ENCODE measurements around the gene TMEM178B.

The TMEM178B gene

DNA sequence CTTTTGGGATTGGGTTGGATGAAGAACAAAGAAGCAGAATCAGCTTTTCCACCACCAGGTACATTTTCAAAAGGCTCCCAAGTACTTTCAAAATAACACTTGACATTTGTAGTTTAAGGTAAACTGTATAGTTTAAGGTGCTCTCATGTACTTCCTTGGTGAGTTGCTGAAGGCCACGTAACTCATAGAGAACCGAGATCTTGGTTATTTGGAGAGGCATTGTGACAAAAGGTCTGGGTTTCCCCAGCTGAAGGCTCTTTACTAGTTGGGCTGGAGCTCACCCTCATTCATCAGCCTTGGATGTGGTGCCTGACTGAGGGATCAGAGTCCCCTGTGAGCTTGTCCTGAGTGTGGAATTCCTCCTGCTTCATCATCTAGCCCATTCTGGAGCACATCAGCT, 191.8 kb downstream of the TMEM178B start:
- no peak for DNase-seq

GRCh38 chr7:141268614-141269013, 194.8 kb downstream of the TMEM178B start:
- no peak for DNase-seq

- no peak for DNase-seq
These were observed 197.6 kb downstream of the TMEM178B start for GRCh38 chr7:141271451-141271850.

- DNase-seq = no peak
These were observed 198.6 kb downstream of the TMEM178B start for GRCh38 chr7:141272417-141272816.

DNA sequence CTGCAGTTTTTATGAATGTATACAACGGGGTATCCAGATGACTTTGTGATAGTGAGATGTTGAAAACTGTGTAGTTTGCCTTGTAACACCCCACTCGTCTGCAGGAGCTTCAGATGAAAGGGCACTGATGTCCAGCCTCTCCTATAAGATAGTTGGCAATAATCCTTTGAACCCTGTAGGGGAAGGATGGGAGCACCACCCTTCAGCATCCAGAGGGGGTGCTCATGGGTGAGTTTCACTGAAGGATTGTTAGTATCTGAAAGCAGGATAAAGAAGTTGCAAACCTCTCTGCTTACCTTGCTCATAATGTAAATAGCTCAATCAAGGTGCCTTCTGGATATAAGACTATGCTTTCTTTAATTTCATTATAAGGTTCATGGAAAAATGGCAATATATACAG, 201.5 kb downstream of the TMEM178B start:
- no peak for DNase-seq

DNA sequence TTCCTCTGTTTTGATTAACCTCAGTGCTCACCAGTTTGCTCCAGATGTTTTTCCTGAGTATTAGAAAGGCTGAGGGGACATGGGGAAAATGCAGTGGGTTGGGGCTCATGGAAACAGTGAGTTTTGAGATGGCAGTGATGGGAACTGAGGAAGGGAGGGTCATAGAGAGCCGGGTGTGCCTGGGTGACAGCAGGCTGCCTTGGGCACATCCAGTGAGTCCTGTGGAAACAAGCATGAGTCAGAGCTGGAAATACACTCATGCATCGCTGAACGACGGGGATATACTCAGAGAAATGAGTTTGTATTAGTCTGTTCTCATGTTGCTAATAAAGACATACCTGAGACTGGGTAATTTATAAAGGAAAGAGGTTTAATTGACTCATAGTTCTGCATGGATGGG, 202.2 kb downstream of the TMEM178B start:
- DNase-seq = no peak

DNA sequence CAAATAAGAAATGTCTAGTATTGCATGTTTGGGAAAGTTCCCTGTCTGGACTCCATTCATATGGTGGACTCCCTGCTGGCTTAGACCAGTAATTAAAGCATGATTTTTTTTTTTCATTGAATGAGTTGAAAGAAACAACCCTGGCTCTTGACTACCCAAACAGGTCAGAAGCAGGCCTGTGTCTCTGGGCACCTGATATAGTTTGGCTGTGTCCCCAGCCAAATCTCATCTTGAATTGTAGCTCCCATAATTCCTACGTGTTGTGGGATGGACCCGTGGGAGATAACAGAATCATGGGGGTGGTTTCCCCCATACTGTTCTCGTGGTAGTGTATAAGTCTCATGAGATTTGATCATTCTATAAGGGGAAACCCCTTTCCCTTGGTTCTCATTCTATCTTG, 206.2 kb downstream of the TMEM178B start:
- DNase-seq = no peak

DNA sequence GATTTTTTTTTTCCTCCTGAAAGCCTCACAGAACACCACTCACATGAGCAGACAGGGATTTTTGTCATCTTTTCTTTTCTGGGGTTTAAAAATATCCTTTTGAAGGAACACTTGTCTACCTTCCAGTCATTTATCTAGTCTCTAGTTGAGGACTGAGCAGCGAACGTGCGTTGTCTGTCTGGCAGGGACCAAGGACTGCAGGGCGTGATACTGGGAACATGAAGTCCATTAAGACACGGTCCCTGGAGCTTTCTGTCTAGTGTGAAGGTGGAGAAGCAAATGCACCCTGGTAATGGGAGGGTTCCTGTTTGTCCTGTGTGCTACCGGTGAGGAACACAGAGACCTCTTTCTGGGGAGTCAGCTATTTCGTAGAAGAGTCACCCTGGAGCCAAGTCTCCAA, 207.4 kb downstream of the TMEM178B start:
- no peak for DNase-seq

- DNase-seq = no peak
These were observed 212.7 kb downstream of the TMEM178B start for GRCh38 chr7:141286522-141286921.

DNA sequence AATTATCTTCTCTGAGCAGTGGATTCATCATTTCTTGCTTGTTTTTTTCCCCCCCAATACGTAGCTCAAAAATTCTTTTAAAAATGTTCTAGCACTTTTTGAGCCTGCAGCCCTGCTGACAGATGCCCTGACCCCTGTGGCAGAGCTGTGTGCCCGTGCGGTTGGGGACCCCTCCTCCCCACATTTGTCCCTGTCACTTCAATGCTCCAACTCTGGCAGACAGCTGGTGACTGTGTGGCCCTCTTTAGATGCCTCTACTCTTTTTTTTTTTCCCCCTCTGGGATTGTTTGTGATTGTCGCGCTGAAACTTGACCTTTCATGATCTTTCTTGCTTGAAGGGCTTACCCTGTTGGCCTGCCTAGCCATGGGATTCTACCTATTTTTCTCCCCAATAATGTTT, 214.1 kb downstream of the TMEM178B start:
- DNase-seq = no peak

DNA sequence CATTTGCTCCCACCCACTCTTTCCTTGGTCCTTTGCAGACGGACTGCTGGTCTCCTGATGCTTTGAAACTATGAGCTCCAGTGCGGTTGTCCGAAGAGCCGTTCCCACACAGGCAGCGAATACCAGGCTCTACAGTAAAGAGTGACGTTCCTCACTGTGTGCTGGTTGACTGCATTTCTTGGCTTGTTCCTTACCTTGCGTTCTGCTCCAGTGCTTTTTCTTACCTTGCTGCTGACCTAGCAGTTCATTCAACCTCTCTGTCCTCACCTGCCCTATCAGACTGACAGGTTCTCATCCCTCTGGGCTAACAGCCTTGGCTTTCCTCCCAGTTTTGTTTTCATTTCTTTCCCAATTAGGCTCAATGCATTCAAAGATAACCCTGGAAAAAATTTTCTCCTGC, 214.8 kb downstream of the TMEM178B start:
- DNase-seq = no peak

- no peak for DNase-seq
These were observed 216.5 kb downstream of the TMEM178B start for GRCh38 chr7:141290365-141290764.

DNA sequence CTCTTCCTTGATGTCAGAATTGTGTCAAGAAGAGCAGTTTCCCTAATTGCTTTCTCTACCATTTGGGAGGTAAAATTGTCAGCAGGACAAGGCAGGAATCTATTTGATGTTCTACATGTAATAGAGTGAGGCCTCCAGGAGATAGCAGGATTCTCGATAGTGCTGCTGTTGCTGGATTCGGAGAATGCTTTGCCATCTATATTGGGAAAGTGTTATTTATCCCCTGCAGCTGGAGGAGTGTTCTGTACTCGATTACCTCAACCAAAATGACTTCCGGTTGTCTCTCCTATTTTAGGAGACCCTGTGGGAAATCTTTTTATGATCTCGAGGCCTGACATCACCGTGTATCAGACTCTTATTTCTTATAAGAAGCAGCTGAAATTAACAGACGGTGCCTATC, 217.1 kb downstream of the TMEM178B start:
- DNase-seq = no peak

DNA sequence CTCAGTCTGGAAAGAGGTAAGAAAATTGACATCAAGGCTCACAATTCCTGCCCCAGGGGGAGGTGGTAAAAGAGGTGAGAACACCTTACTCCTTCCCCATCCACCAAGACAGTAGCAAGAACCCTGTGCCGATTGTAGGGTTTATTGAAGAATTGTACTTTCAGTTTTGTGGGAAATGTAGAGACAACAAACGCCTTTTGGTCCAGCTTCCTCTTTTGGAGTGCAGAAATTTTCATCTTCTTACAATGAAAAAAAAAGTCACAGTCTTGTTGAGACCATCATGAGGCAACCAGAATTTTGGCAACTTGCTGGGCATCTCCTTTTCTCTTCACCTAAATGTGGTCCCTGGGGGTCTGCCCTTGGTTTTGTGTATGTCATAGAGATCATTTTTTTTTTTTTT, 217.7 kb downstream of the TMEM178B start:
- DNase-seq = no peak

DNA sequence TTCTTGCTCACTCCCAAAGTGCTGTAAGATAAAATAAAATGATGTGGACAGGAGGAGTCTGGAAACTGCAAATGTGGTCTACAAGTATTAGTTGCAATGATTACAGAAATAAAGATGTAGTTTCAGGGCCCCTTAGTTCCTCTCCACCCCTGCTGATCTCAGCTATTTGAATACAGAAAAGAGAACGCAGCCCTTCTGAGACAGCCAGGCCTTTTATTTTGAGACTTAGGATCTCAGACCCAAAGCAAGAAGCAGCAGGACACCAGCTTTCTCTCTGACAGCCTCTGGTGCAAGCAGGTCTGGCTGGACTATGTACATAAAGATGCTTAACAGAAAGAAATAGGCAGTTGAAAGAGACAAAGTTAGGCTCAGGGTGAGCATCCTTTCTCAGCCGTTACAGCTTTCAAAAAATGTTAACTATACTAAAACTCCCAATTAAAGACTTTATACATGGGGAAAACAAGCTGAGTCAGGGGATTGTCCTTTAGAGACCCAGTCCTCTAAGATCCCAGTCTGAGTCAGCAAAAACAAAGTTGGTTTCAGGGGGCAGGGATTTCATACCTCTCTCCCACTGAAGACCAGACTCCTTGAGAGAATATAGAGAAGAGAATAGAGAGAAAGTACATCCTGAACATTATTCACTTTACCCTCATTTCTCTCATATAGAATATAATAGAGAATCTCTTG, 220.4 kb downstream of the TMEM178B start:
- no peak for DNase-seq

DNA sequence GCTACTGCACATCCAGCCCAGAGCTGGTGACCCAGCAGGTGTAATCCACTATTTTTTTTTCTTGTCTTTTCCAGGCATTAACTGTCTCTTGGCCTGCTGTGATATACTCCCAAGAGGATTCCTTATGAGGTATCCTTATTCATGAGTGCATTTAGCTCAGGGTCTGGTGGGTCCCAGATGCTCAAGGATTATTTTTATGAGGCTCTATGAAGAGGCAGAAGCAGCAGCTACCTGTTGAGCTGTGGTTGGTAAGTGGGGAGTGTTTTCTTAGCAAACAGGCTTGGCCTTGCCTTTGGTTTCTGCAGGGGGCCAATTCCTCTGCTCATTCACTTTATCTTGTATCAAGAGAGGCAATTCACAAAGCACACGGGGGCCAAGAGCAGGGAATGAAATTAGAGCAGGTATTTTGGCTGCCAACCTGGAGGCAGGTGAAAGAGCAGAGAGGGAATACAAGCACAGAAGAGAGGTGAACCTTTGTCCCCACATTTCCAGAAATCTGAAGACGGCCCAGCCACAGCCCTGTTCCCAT, 221.6 kb downstream of the TMEM178B start:
- DNase-seq = no peak

DNA sequence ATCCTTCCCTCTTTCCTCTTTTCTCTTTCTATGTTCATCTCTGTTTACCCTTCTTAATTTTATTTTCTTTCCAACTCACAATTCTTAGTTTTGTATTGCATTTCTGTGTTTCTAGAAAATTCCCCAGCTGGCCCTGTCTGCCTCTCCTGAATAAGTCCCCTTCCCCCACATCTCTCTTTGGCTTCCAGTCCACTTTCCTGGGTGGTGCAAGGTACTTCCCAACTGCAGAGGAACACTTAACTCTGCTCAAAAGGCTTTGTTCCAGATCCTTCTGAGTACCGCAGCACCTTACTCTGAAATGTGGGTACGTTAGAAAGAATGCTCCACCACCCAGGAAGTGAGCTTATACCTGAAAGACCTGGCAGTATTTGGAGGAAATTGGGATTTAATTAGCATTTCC, 227.0 kb downstream of the TMEM178B start:
- DNase-seq = no peak

GRCh38 chr7:141301544-141301943, 227.7 kb downstream of the TMEM178B start:
- no peak for DNase-seq

DNA sequence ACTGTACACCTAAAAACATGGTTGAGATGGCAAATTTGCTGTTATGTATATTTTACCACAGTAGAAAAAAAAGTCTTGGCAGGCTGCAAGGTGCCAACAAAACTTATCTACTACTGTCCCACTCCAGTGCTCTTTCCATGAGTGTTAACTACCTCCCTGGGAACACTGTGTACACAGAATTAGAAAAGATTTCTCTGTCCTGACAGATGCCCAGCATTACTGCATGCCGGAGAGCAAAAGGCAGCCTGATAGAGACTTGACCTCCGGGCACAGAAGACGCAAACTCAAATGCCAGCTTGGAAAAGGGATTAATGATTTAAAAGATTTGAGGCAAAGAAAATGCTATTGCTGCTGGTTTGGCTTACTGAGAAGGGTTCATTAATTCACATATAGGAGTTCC, 228.8 kb downstream of the TMEM178B start:
- no peak for DNase-seq

GRCh38 chr7:141304291-141304690, 230.4 kb downstream of the TMEM178B start:
- no peak for DNase-seq

GRCh38 chr7:141306081-141306480, 232.2 kb downstream of the TMEM178B start:
- no peak for DNase-seq

DNA sequence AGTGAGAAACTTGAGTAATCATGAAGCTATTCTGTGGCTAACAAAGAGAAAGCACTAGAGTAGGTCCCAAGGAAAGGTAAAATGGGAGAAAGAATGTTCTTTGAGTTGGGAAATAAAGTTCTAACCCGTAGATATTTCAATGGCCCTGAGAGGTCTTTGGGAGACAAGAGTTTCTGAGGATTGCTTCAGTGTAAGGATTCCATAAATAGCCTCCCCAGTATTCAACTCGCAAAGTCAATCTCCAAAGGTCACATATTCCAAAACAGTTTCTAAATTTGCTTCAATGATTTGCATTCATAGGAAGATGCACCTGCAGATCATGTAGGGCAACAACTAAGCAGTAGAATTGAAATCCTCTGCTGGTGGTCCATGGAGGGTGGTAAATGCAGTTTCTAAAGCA, 238.5 kb downstream of the TMEM178B start:
- no peak for DNase-seq

- DNase-seq = no peak
These were observed 239.1 kb downstream of the TMEM178B start for GRCh38 chr7:141312828-141313521.

DNA sequence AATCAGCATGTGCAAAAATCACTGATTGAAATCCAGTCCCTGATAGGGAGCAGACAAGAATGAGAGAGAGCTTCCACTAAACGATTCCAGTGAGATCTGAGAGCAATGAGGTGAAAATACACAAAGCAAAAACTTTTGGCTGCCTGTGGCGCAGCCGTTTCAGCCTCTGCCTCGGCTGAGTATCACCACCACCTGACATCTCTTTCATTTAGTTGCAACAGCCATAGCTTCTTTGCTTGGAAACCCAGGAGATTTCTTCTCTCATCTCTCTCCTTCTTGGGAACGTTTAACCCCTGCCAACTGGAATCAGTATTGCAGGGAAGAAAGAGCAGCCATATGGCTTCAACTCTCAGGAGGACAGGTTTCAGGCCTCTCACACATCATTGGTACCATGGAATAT, 240.0 kb downstream of the TMEM178B start:
- DNase-seq = no peak

Data from activated T-cell treated with anti-CD3 and anti-CD28 coated beads for 4 hours (primary cell).